CD4-positive, alpha-beta T cell treated with Interleukin-12 subunit alpha and Interleukin-12 subunit beta, for 1 hour (primary cell): ENCODE measurements around the gene GSTM5.
"Not testable (repeated sequence)": the region's sequence is repeated elsewhere in the genome, so short reads cannot be mapped to it uniquely, and the experiment has no call there.

Experiments
- DNase-seq: peaks from one replicate; pipeline ENCODE4 v3.0.0-alpha.2; 2020

The GSTM5 gene

GRCh38 chr1:109732390-109732881 lies 20.4 kb downstream of the GSTM5 start:
- no peak for DNase-seq

DNA sequence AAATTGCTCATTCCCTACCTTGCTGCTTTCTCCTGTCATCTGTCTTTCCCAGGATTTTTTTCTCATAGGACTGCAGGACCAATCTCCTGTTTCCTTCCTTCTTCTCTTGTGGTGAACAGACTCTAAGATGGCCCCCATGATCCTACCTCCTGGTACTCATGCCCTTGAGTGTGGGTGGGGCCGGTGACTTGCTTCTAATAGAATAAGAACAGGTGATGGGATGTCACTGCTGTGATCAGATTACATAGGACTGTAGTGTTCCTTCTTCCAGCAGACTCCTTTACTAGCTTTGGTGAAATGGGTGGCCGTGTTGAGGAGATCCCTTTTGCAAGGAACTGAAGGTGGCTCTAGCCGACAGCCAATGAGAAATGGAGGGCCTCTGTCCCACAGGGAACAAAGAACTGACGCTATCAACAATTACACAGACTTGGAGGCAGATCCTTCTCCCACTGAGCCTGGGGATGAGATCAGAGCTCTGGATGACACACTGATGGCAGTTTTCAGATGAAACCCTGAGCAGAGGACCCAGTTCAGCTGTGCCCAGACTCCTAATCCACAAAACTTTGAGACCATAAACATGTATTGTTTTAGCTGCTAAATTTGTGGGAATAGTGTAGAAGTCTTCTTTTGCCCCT lies 21.3 kb downstream of the GSTM5 start:
- DNase-seq, result no peak

DNA sequence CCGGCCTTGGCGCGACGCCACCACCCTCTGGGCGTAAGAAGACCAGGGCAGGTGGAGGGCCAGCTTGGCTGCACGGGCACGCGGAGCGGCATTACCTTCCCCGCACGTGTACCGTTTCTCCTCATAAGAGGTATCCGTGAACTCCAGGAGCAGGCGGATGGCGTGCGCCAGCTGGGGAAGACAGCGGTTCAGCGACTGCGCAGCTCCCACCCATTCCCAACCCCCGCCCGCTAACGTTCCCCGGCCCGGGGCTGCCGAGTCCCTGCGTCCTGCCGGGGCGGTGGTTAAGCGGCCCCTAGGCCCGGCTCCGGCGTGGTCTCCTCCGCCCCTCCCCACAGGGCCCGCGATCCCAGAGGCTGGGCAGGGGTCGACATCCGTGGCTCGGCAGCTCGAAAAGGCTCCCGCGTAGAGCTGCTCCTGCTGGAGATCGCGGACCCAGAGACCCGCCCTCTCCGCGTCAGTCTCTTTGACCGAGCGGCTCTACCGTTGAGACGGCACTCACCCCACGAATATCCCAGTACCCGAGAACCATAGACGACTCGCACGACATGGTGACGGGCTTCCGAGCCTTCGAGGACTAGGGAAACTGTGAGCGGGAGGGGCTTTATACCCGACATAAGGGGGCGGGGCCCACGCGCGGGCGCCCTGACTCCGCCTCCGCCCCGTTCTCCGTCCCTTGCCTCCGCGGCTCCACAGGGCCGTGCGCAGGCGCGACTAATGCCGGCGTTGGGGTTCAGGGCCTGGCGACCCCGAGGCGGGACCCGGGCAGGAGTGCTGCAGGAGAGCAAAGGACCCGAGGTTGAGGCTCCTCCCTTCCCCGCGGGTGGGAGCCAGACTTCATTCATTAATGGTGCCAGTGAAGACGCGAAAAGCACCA lies 27.9 kb downstream of the GSTM5 start:
- peak; percentile 91 for DNase-seq

GRCh38 chr1:109740615-109741373 lies 28.7 kb downstream of the GSTM5 start, which contains the start of gene GSTM3:
Gene GSTM3, minus strand, starts transcription at chr1:109741038. Its CDS starts 751 bp downstream, at chr1:109740287.
- no peak for DNase-seq

DNA sequence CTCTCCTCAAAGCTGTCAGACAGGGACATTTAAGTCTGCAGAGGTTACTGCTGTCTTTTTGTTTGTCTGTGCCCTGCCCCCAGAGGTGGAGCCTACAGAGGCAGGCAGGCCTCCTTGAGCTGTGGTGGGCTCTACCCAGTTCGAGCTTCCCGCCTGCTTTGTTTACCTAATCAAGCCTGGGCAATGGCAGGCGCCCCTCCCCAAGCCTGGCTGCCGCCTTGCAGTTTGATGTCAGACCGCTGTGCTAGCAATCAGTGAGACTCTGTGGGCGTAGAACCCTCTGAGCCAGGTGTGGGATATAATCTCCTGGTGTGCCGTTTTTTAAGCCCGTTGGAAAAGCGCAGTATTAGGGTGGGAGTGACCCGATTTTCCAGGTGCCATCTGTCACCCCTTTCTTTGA lies 36.3 kb downstream of the GSTM5 start:
- not testable (repeated sequence) for DNase-seq

DNA sequence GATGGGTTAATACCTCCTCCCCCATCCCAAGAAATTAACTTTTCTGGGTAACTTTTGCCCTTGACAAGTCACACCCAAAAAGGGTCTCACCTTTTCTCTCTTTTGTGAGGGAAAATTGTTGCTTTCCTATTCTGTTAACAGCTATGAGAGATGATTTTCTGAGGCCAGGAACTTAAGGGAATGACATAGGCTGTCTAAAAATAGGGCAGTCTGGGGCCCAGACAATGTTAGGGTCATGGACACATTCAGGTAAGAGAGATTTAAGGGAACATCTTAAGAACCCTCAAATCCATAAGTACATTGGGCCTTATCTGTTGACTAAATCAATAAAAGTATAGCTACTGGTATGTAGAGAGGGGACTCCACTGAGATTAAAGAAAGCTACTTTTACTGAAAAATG lies 37.2 kb downstream of the GSTM5 start:
- no peak for DNase-seq

DNA sequence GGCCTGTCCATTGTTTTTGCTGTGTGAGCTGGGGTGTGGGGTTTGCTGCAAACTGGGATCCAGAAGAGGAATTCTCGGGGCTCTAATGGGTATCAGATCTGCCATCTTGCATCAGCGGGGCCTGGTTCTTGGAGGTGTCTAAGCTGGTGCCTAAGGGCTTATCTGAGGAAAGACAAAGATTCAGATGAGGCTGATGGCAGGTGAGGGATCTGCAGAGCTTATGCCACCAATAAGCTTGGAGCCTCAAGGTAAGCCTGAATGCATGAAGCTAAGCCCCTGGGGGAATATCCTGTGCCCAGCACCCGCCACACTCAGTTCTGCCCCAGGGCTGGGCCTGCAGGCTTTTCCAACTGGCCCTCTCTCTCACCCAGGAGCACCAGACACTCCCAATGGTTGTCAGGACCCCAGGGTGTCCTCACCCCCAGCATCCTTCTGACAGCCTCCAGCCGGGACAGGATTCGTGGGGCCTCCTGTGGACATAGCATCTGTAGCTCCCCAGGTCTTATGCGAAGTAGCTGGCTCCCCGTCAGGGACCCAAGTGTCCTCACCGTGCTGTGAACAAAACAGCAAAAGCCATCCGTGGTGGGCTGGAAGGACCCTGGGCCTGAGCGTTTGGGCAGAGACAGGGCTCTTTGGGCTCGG lies 38.3 kb downstream of the GSTM5 start:
- no peak for DNase-seq

DNA sequence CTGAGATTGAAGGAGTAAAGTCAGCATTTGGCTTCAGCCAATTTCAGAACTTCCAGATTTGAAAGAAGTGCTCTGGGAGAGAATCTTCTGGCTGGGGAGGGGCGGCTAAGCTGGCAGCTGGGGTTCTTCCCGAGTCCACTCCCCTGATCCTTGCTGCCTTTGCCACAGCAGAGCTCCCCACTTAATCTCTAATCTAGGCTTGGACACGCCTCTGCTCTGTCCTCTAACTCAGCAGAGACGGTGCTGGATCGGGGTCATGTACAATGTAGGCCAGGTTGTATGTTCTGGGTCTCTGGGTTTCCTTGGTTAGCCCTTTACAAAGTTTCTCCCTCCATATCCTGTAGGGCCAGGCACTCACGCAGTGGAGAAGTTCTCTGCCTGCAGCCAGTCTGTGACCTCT lies 38.9 kb downstream of the GSTM5 start:
- DNase-seq, result no peak

DNA sequence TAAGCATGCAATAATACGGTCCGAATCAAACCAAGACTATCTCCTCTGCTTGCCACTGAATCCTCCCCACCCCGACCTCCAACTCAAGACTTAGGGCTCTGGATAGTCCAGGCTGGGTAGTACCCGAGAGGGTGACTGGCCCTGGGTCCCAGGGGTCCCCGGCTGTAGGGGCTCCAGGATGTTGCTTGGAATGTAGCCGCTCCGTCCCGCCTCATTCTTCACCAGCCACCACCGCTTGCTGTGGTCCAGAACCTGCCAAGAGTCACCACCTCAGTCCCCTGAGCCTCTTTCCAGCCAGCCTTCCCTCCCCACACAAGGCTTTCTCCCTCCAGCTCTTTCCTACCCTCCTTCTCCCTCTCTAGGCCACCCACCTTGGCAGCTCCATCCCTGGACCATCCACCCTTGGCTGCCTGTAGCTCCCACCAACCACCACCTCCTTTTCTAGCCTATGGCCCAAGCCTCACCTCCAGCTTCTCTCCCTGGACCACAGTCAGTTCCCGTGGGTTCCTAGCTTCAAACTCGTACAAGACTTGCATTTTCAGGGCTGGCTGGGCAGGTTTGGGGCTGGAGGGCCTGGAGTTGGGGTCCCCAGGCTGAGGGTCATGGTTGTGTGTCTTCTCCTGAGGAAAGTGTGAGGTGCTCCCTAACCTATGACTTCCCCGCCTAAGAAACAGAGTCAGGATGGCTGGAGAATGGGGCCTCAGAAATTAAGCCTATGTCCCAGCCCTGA lies 39.6 kb downstream of the GSTM5 start:
- DNase-seq, result no peak

GRCh38 chr1:109754738-109755137 lies 42.7 kb downstream of the GSTM5 start:
- DNase-seq, result no peak

DNA sequence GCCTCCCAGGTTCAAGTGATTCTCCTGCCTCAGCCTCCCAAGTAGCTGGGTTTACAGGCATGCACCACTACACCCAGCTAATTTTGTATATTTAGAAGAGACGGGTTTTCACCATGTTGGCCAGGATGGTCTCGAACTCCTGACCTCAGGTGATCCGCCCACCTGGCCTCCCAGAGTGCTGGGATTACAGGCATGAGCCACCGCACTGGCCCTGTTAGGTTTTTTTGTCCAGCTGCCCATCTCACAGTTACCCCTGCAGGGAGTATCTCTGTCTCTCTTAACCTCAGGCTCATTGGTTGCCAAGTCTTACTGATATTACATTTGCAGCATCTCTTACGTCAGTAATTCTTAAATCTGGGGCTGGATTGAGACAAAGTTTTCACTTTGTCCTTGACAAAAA lies 44.3 kb downstream of the GSTM5 start:
- not testable (repeated sequence) for DNase-seq

DNA sequence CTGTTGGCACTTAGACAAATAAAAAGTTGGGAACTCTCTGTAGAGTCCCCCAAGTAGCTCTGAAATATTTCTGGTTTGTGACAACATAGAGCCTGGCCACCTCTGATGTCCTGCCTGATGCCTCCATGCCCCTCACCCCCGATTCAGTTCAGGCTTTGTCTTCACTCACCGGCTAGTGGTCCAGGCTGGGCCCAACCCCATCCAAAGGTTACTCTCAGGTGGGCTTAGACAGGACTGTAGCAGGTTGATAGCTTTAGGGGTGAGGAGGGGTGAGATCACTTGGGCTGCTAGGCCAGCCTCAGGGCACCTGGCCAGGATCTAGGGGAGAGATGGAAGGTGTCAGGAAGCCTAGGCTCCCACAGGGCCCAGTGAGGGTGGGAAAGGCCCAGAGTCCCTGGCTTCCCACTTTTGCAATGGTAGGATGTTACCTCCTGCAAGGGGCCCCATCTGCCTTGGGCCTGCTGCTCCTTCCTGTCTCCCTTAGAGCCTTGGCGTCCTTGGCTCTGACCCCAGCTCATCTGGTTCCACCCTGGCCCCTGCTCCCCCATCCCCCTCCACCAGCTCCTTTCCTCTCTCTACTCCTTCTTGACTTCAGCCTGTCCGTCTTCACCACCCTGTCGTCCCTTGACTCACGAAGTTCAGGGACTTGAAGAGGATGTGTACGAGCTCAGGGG lies 44.9 kb downstream of the GSTM5 start:
- no peak for DNase-seq

- no peak for DNase-seq
These were observed 46.1 kb downstream of the GSTM5 start for GRCh38 chr1:109757936-109758786.

DNA sequence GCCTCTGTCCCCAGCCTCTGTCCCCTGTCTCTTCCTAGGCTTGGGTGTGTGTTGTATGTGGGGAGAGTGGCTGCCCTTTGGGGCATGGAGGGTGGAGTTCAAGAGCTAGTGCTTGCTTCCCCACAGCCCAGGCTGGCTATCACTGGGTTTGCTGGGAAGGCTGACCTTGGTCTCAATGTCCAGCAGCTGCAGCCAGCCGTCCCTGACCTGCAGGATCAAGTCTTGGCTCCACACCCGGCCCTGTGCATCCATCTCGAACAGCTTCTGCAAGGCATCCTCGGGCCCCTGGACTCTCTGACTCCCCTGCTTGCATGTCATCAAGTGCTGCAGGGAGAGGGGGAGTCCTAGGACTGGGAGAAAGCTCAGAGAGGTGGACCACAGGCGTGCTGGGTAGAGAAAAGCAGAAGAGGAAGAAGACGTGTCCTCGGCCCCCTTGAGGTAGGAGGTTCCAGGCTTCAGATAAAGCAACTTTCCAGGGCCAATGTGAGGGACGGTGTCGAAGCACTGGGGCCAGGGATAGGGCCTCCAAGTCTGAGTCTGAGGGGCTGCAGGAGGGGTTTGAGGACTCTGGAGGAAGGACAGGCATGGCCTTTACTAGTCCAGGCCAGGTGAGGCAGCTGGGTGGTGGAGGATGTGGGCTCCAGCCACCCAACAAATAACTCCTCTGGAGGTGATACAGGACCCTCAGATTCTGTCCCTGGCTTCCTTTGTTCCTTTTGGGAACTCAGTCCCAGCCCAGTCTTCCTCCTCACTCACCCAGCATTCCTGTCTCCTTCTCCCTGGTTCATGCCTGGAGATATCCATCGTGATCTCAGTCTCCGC lies 47.7 kb downstream of the GSTM5 start:
- DNase-seq, result no peak

GRCh38 chr1:109760581-109761226 lies 48.7 kb downstream of the GSTM5 start:
- DNase-seq, result no peak

- DNase-seq, result no peak
These were observed 49.4 kb downstream of the GSTM5 start for GRCh38 chr1:109761227-109762038.

GRCh38 chr1:109762039-109762585 lies 50.1 kb downstream of the GSTM5 start:
- DNase-seq, result no peak
